SK-N-MC (cell line): Measurements from ENCODE around the gene RPL10A.

Source experiments
- DNase-seq: peaks from one replicate; pipeline ENCODE4 v3.0.0-alpha.2; 2011; ENCODE audit warnings: low read depth, low spot score
- H3K27ac ChIP-seq: fragments of 200-600 bp; sonication (generic); 2 replicates; pipeline ENCODE4 v1.5.1; 2016; ENCODE audit warnings: mixed run types
- H3K36me3 ChIP-seq: fragments of 200-600 bp; sonication (generic); 2 replicates; pipeline ENCODE4 v1.6.1; 2017; ENCODE audit warnings: antibody characterized with exemption, low read length, mixed read lengths; ENCODE audit not compliant: insufficient read depth
- H3K4me3 ChIP-seq: fragments of 200-600 bp; sonication (generic); 2 replicates; pipeline ENCODE4 v1.5.1; 2016
- H3K9ac ChIP-seq: fragments of 200-600 bp; sonication (generic); 2 replicates; pipeline ENCODE4 v1.8.0; 2017; ENCODE audit warnings: mixed run types, mixed read lengths; ENCODE audit not compliant: insufficient read length
- H3K9me3 ChIP-seq: fragments of 200-600 bp; sonication (generic); 2 replicates; pipeline ENCODE4 v1.6.1; 2017; ENCODE audit warnings: low read depth, mild to moderate bottlenecking, antibody characterized with exemption, low read length, moderate library complexity, mixed read lengths
- EZH2 ChIP-seq: fragments of 200-600 bp; sonication (generic); IDR thresholded peaks from one replicate; pipeline ENCODE4 v1.6.1; 2017; ENCODE audit warnings: antibody characterized with exemption
- FOXP2 ChIP-seq: optimal IDR thresholded peaks from 2 replicates; pipeline ENCODE3; 2011; ENCODE audit warnings: mild to moderate bottlenecking, moderate library complexity; ENCODE audit not compliant: insufficient read depth; ENCODE audit errors: extremely low read length, control extremely low read depth
- POLR2AphosphoS5 ChIP-seq: IDR thresholded peaks from 2 replicates; pipeline ENCODE4 v1.6.1; 2012; ENCODE audit warnings: mild to moderate bottlenecking, low read depth, low read length, borderline replicate concordance

The RPL10A gene

GRCh38 chr6:35468181-35468979, at the start of gene RPL10A:
Gene RPL10A (plus strand): TSS chr6:35468401. CDS start chr6:35468435, 34 bp downstream.
- H3K36me3 ChIP-seq = peaks cover 71% of the 10 kb centered on the region
- peak within 1 kb of the TSS; percentile 100 for H3K9ac ChIP-seq
- no peaks in the 10 kb centered on the region for H3K9me3 ChIP-seq
- no peak for TF ChIP-seq EZH2
- TF ChIP-seq POLR2AphosphoS5 = peak; percentile 100
- peak within 1 kb of the TSS; percentile 97 for H3K27ac ChIP-seq
- DNase-seq = peak; percentile 96
- H3K4me3 ChIP-seq = peak within 1 kb of the TSS; percentile 93

GRCh38 chr6:35419417-35419816, 48.8 kb upstream of the RPL10A start:
- no peak overlapping the region for H3K27ac ChIP-seq
- no peak for TF ChIP-seq EZH2
- TF ChIP-seq FOXP2 = no peak
- no peak for TF ChIP-seq POLR2AphosphoS5

GRCh38 chr6:35419961-35420360, 48.2 kb upstream of the RPL10A start:
- DNase-seq = no peak
- Histone ChIP-seq H3K9ac (no peak overlapping the region), H3K4me3 (no peak overlapping the region), H3K36me3 (no peaks in the 10 kb centered on the region), H3K27ac (no peak overlapping the region), H3K9me3 (no peaks in the 10 kb centered on the region)
- TF ChIP-seq POLR2AphosphoS5 = no peak
- no peak for TF ChIP-seq FOXP2
- no peak for TF ChIP-seq EZH2

More at GRCh38 chr6:35419417-35419816, 48.8 kb upstream of the RPL10A start:
- no peak overlapping the region for H3K9ac ChIP-seq
- DNase-seq = no peak
- H3K4me3 ChIP-seq = no peak overlapping the region
- no peaks in the 10 kb centered on the region for H3K36me3 ChIP-seq
- H3K9me3 ChIP-seq = no peaks in the 10 kb centered on the region

- Histone ChIP-seq H3K9me3 (peaks cover 4% of the 10 kb centered on the region; the same call in 1 of the 2 replicates), H3K27ac (peak overlapping the region; percentile 70), H3K36me3 (no peaks in the 10 kb centered on the region), H3K4me3 (no peak overlapping the region), H3K9ac (no peak overlapping the region)
- TF ChIP-seq EZH2 = no peak
- TF ChIP-seq FOXP2 = no peak
- no peak for TF ChIP-seq POLR2AphosphoS5
- DNase-seq = peak; percentile 3
Measured at GRCh38 chr6:35425284-35425683, 42.9 kb upstream of the RPL10A start.

- Histone ChIP-seq H3K9ac (no peak overlapping the region), H3K4me3 (no peak overlapping the region), H3K36me3 (no peaks in the 10 kb centered on the region), H3K9me3 (peaks cover 4% of the 10 kb centered on the region; the same call in 1 of the 2 replicates), H3K27ac (no peak overlapping the region)
- no peak for DNase-seq
- TF ChIP-seq EZH2 (no peak), POLR2AphosphoS5 (no peak), FOXP2 (no peak)
Measured at GRCh38 chr6:35426074-35426473, 42.1 kb upstream of the RPL10A start.

GRCh38 chr6:35427435-35427834, 40.8 kb upstream of the RPL10A start:
- TF ChIP-seq FOXP2 = no peak
- TF ChIP-seq POLR2AphosphoS5 = no peak
- no peak for TF ChIP-seq EZH2
- Histone ChIP-seq H3K9me3 (peaks cover 4% of the 10 kb centered on the region; the same call in 1 of the 2 replicates), H3K9ac (no peak overlapping the region), H3K4me3 (no peak overlapping the region), H3K36me3 (no peaks in the 10 kb centered on the region), H3K27ac (no peak overlapping the region)
- DNase-seq = no peak

GRCh38 chr6:35427851-35428321, 40.3 kb upstream of the RPL10A start:
- Histone ChIP-seq H3K4me3 (no peak overlapping the region), H3K9ac (no peak overlapping the region), H3K36me3 (no peaks in the 10 kb centered on the region), H3K27ac (no peak overlapping the region), H3K9me3 (peaks cover 4% of the 10 kb centered on the region; the same call in 1 of the 2 replicates)
- DNase-seq = no peak
- TF ChIP-seq FOXP2 (no peak), POLR2AphosphoS5 (no peak), EZH2 (no peak)

- peaks cover 4% of the 10 kb centered on the region; the same call in 1 of the 2 replicates for H3K9me3 ChIP-seq
- DNase-seq = no peak
- TF ChIP-seq FOXP2 (no peak), POLR2AphosphoS5 (no peak), EZH2 (no peak)
- no peaks in the 10 kb centered on the region for H3K36me3 ChIP-seq
- H3K4me3 ChIP-seq = no peak overlapping the region
- no peak overlapping the region for H3K9ac ChIP-seq
- no peak overlapping the region for H3K27ac ChIP-seq
Measured at GRCh38 chr6:35428421-35429149, 39.6 kb upstream of the RPL10A start.
